Smooth muscle cell (in vitro differentiated cells): ENCODE data around the gene CELF6. TPM values are rescaled to one million over a fixed set of nuclear protein-coding genes. Genes with fewer than 3 reads are reported as not detected.

Source experiments
- DNase-seq: peaks from one replicate; lab custom pipeline; 2025; ENCODE audit not compliant: unreplicated experiment; lab: John Stamatoyannopoulos, UW
- H2AFZ ChIP-seq: fragments of 200-600 bp; sonication (generic); 2 replicates; pipeline ENCODE4 v1.6.0; 2016; ENCODE audit warnings: antibody characterized with exemption, low read depth, mild to moderate bottlenecking
- H3F3A ChIP-seq: fragments of 200-600 bp; sonication (generic); 2 replicates; pipeline ENCODE4 v1.6.0; 2017; ENCODE audit warnings: antibody characterized with exemption, low read depth
- H3K27ac ChIP-seq: fragments of 200-600 bp; sonication (generic); 2 replicates; pipeline ENCODE4 v1.5.1; 2016; ENCODE audit warnings: low read depth, mild to moderate bottlenecking
- H3K27me3 ChIP-seq: fragments of 200-600 bp; sonication (generic); 2 replicates; pipeline ENCODE4 v1.6.1; 2016; ENCODE audit warnings: low read depth, mild to moderate bottlenecking
- H3K36me3 ChIP-seq: fragments of 200-600 bp; sonication (generic); 2 replicates; pipeline ENCODE4 v1.5.1; 2016; ENCODE audit warnings: low read depth
- H3K4me1 ChIP-seq: fragments of 200-600 bp; sonication (generic); 2 replicates; pipeline ENCODE4 v1.5.1; 2016; ENCODE audit warnings: low read depth
- H3K4me2 ChIP-seq: fragments of 200-600 bp; sonication (generic); 2 replicates; pipeline ENCODE4 v1.6.0; 2016; ENCODE audit warnings: mild to moderate bottlenecking
- H3K4me3 ChIP-seq: fragments of 200-600 bp; sonication (generic); 2 replicates; pipeline ENCODE4 v1.5.1; 2016; ENCODE audit warnings: mild to moderate bottlenecking
- H3K79me2 ChIP-seq: fragments of 200-600 bp; sonication (generic); 2 replicates; pipeline ENCODE4 v1.6.0; 2016; ENCODE audit warnings: low read depth, mild to moderate bottlenecking
- H3K9ac ChIP-seq: fragments of 200-600 bp; sonication (generic); 2 replicates; pipeline ENCODE4 v1.6.0; 2016; ENCODE audit warnings: low read depth
- H3K9me3 ChIP-seq: fragments of 200-600 bp; sonication (generic); replicated peaks from 2 replicates; pipeline ENCODE4 v1.5.1; 2016; ENCODE audit warnings: low read depth
- H4K20me1 ChIP-seq: fragments of 200-600 bp; sonication (generic); 2 replicates; pipeline ENCODE4 v1.6.0; 2016; ENCODE audit warnings: low read depth
- WGBS: methylation state at CpG from one replicate; pipeline ENCODE4 v1.1.7; 2016; ENCODE audit warnings: low lambda C conversion rate; 5-methylcytosine and 5-hydroxymethylcytosine counted together
- polyA plus RNA-seq: library from polyadenylated mRNA; unstranded; fragments of >200 nt; fragmentation: Nextera tagmentation; extraction: Ambion mirVana; gene quantifications from 2 replicates; pipeline ENCODE4 v1.2.1, GENCODE V29; 2016
- total RNA-seq: library from RNA; depleted of rRNA; stranded (reverse); fragments of >200 nt; gene quantifications from 2 replicates; pipeline ENCODE4 v1.2.3, GENCODE V29; 2014
- TF ChIP-seq, protein P1 (sequence below): fragments of 200-600 bp; sonication (generic); IDR thresholded peaks from 2 replicates; pipeline ENCODE4 v1.5.1; 2017; ENCODE audit warnings: borderline replicate concordance, mild to moderate bottlenecking, antibody characterized with exemption; ENCODE audit not compliant: insufficient read depth, poor library complexity, severe bottlenecking

CELF6 gene
- total and polyA plus RNA-seq, 2 experiments from 2014 or later: 0.43 to 1.9 TPM

- peaks cover 7% of the 10 kb centered on the region for H3K27me3 ChIP-seq
- WGBS: 71% methylated on average over 6 of the region's 6 CpGs
- peaks cover 3% of the 10 kb centered on the region for H4K20me1 ChIP-seq
These were observed 4.1 kb downstream of the CELF6 start for GRCh38 chr15:72315706-72316370.

GRCh38 chr15:72313881-72314280, 6.1 kb downstream of the CELF6 start:
- H3K9me3 ChIP-seq: no peaks in the 10 kb centered on the region
- H2AFZ ChIP-seq: no peak overlapping the region
- H3K4me3 ChIP-seq: no peak overlapping the region
- no peak overlapping the region for H3K4me2 ChIP-seq
- H3K27me3 ChIP-seq: peaks cover 7% of the 10 kb centered on the region
- no peak overlapping the region for H3K27ac ChIP-seq
- no peak overlapping the region for H3K9ac ChIP-seq
- no peaks in the 10 kb centered on the region for H3F3A ChIP-seq
- no peaks in the 10 kb centered on the region for H3K4me1 ChIP-seq
- WGBS: 84% methylated on average over 2 of the region's 2 CpGs
- H3K79me2 ChIP-seq: no peaks in the 10 kb centered on the region
- no peak for DNase-seq
- no peaks in the 10 kb centered on the region for H3K36me3 ChIP-seq
- TF ChIP-seq, protein P1, sequence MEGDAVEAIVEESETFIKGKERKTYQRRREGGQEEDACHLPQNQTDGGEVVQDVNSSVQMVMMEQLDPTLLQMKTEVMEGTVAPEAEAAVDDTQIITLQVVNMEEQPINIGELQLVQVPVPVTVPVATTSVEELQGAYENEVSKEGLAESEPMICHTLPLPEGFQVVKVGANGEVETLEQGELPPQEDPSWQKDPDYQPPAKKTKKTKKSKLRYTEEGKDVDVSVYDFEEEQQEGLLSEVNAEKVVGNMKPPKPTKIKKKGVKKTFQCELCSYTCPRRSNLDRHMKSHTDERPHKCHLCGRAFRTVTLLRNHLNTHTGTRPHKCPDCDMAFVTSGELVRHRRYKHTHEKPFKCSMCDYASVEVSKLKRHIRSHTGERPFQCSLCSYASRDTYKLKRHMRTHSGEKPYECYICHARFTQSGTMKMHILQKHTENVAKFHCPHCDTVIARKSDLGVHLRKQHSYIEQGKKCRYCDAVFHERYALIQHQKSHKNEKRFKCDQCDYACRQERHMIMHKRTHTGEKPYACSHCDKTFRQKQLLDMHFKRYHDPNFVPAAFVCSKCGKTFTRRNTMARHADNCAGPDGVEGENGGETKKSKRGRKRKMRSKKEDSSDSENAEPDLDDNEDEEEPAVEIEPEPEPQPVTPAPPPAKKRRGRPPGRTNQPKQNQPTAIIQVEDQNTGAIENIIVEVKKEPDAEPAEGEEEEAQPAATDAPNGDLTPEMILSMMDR: no peak
- H4K20me1 ChIP-seq: no peaks in the 10 kb centered on the region

More at GRCh38 chr15:72315706-72316370, 4.1 kb downstream of the CELF6 start:
- Histone ChIP-seq H2AFZ (no peak overlapping the region), H3K79me2 (no peaks in the 10 kb centered on the region), H3K36me3 (no peaks in the 10 kb centered on the region), H3K4me1 (peaks cover 2% of the 10 kb centered on the region), H3F3A (no peaks in the 10 kb centered on the region), H3K4me3 (no peak overlapping the region), H3K9me3 (no peaks in the 10 kb centered on the region), H3K27ac (no peak overlapping the region), H3K9ac (no peak overlapping the region), H3K4me2 (no peak overlapping the region)
- DNase-seq: no peak
- TF ChIP-seq, protein P1: no peak

GRCh38 chr15:72313448-72313840, 6.5 kb downstream of the CELF6 start:
- H3K36me3 ChIP-seq: no peaks in the 10 kb centered on the region
- 78% methylated on average over 2 of the region's 2 CpGs for WGBS
- no peaks in the 10 kb centered on the region for H4K20me1 ChIP-seq
- H3K4me3 ChIP-seq: no peak overlapping the region
- H3K9ac ChIP-seq: no peak overlapping the region
- no peak overlapping the region for H3K4me2 ChIP-seq
- H2AFZ ChIP-seq: no peak overlapping the region
- no peaks in the 10 kb centered on the region for H3K79me2 ChIP-seq
- peaks cover 2% of the 10 kb centered on the region for H3K27me3 ChIP-seq
- no peaks in the 10 kb centered on the region for H3K9me3 ChIP-seq
- H3K27ac ChIP-seq: no peak overlapping the region
- no peaks in the 10 kb centered on the region for H3F3A ChIP-seq
- H3K4me1 ChIP-seq: no peaks in the 10 kb centered on the region
- TF ChIP-seq, protein P1: no peak
- no peak for DNase-seq
